Astrocyte (in vitro differentiated cells and primary cell): ENCODE measurements around the gene SFMBT2. TPM values are rescaled to one million over a fixed set of nuclear protein-coding genes. Genes with fewer than 3 reads are reported as not detected.

Source experiments
- DNase-seq: peaks from one replicate; pipeline ENCODE4 v3.0.0-alpha.2; 2010; ENCODE audit warnings: low read depth
- FAIRE-seq: peaks from 2 replicates; lab custom pipeline; 2011; peaks lifted over from hg19 to GRCh38; lab: Jason Lieb, UNC
- H2AFZ ChIP-seq: 2 replicates; pipeline ENCODE4 v1.6.0; 2012; ENCODE audit warnings: low read depth, low read length, inconsistent platforms
- H3K27ac ChIP-seq: 2 replicates; pipeline ENCODE4 v1.5.1; 2011; ENCODE audit warnings: low read depth, low read length, inconsistent platforms
- H3K27me3 ChIP-seq: 2 replicates; pipeline ENCODE4 v1.6.0; 2011; ENCODE audit warnings: low read length, inconsistent platforms; ENCODE audit not compliant: insufficient read depth
- H3K36me3 ChIP-seq: 2 replicates; pipeline ENCODE4 v1.5.1; 2011; ENCODE audit warnings: low read length, inconsistent platforms; ENCODE audit not compliant: insufficient read depth
- H3K4me1 ChIP-seq: 2 replicates; pipeline ENCODE4 v1.5.1; 2011; ENCODE audit warnings: low read length, inconsistent platforms; ENCODE audit not compliant: insufficient read depth
- H3K4me2 ChIP-seq: 2 replicates; pipeline ENCODE4 v1.6.0; 2012; ENCODE audit warnings: low read length, inconsistent platforms
- H3K4me3 ChIP-seq: 2 replicates; pipeline ENCODE4 v1.5.1; 2011; ENCODE audit warnings: low read depth, mild to moderate bottlenecking, low read length, inconsistent platforms; ENCODE audit not compliant: insufficient read depth
- H3K79me2 ChIP-seq: 2 replicates; pipeline ENCODE4 v1.6.0; 2012; ENCODE audit warnings: mild to moderate bottlenecking, low read length, inconsistent platforms; ENCODE audit not compliant: insufficient read depth
- H3K9ac ChIP-seq: 2 replicates; pipeline ENCODE4 v1.6.0; 2012; ENCODE audit warnings: mild to moderate bottlenecking, low read length, inconsistent platforms
- H3K9me3 ChIP-seq: 2 replicates; pipeline ENCODE4 v1.5.1; 2012; ENCODE audit warnings: low read depth, mild to moderate bottlenecking, low read length, inconsistent platforms; ENCODE audit not compliant: insufficient read depth
- H4K20me1 ChIP-seq: 2 replicates; pipeline ENCODE4 v1.6.0; 2012; ENCODE audit warnings: low read length, inconsistent platforms; ENCODE audit not compliant: insufficient read depth
- H3K27ac Mint-ChIP-seq: one replicate; pipeline ENCODE4 v1.8.0; 2021; ENCODE audit warnings: mild to moderate bottlenecking, mixed read lengths; ENCODE audit not compliant: unreplicated experiment
- H3K27me3 Mint-ChIP-seq: one replicate; pipeline ENCODE4 v1.8.0; 2021; ENCODE audit warnings: low read depth, mixed read lengths; ENCODE audit not compliant: unreplicated experiment
- H3K36me3 Mint-ChIP-seq: one replicate; pipeline ENCODE4 v1.8.0; 2021; ENCODE audit warnings: low read depth, mixed read lengths; ENCODE audit not compliant: unreplicated experiment
- H3K4me1 Mint-ChIP-seq: one replicate; pipeline ENCODE4 v1.8.0; 2021; ENCODE audit warnings: low read depth, mixed read lengths; ENCODE audit not compliant: unreplicated experiment
- H3K4me3 Mint-ChIP-seq: one replicate; pipeline ENCODE4 v1.8.0; 2021; ENCODE audit warnings: mild to moderate bottlenecking, moderate library complexity, mixed read lengths; ENCODE audit not compliant: unreplicated experiment
- H3K9me3 Mint-ChIP-seq: one replicate; pipeline ENCODE4 v1.8.0; 2021; ENCODE audit warnings: mild to moderate bottlenecking, mixed read lengths; ENCODE audit not compliant: unreplicated experiment
- EZH2 ChIP-seq: IDR thresholded peaks from 2 replicates; pipeline ENCODE4 v1.6.1; 2012; ENCODE audit warnings: mild to moderate bottlenecking, low read length, inconsistent platforms; ENCODE audit not compliant: insufficient read depth
- total RNA-seq: library from RNA; stranded (reverse); gene quantifications from 2 replicates; pipeline ENCODE4 v1.2.1, GENCODE V29; 2021
- TF ChIP-seq, protein P1 (sequence below): IDR thresholded peaks from 2 replicates; pipeline ENCODE4 v1.5.1; 2011; ENCODE audit warnings: low read depth, mild to moderate bottlenecking, inconsistent platforms, low read length, moderate library complexity; ENCODE audit not compliant: insufficient read depth

SFMBT2 gene
- total RNA-seq, 1 donor from 2014 or later, result 3.9 TPM

DNA sequence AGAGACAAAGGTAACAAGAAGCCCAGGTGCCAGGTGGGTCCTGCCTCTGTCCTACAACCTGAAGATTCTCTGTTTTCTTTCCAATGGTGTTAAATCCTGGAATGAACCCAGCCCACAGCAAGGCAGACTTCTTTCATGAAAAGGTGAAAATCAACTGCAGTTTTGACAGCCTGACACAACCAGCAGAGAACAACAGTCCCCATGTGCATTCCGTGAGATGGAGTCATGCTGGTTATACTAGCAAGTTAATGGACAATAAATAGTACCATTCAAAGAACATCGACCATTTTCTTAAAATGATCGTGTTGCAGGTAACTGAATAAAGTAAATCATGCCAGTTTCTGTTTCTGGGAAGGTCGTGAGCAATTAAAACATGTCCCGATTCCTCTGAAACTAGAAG is 131.5 kb downstream of the SFMBT2 start:
- H3K36me3 Mint-ChIP-seq, result peaks cover 3% of the 10 kb centered on the region

DNA sequence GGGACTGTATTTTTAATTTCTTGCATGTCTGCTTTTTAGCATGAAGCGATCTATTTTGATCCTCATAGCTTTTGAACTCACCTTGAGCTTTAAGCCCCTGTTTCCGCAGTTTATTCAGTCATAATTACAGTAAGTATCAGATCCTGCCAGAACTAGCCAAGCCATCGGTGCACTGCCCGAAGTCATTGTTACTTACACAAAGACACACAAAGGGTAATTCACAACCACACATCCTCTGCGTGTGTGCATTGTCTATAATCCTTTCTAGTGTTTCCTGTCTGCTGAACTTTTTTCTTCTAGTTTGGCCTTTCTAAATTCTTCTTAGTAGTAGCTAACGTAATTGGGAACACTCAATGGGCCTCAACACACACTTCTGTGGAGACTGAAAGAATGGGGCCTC is 133.0 kb downstream of the SFMBT2 start:
- H3K27ac Mint-ChIP-seq, result no peak overlapping the region

More for the DNA sequence above, 131.5 kb downstream of the SFMBT2 start:
- Mint-ChIP-seq H3K9me3 (no peaks in the 10 kb centered on the region), H3K4me3 (no peak overlapping the region), H3K27me3 (no peaks in the 10 kb centered on the region), H3K4me1 (no peaks in the 10 kb centered on the region), H3K27ac (no peak overlapping the region)
- Histone ChIP-seq H3K36me3 (no peaks in the 10 kb centered on the region), H3K79me2 (no peaks in the 10 kb centered on the region), H3K4me3 (no peak overlapping the region), H3K4me1 (no peaks in the 10 kb centered on the region), H3K27me3 (no peaks in the 10 kb centered on the region), H2AFZ (no peak overlapping the region), H3K4me2 (no peak overlapping the region), H3K27ac (no peak overlapping the region), H3K9me3 (no peaks in the 10 kb centered on the region), H3K9ac (no peak overlapping the region), H4K20me1 (no peaks in the 10 kb centered on the region)
- no peak for FAIRE-seq
- no peak for TF ChIP-seq EZH2
- TF ChIP-seq, protein P1, sequence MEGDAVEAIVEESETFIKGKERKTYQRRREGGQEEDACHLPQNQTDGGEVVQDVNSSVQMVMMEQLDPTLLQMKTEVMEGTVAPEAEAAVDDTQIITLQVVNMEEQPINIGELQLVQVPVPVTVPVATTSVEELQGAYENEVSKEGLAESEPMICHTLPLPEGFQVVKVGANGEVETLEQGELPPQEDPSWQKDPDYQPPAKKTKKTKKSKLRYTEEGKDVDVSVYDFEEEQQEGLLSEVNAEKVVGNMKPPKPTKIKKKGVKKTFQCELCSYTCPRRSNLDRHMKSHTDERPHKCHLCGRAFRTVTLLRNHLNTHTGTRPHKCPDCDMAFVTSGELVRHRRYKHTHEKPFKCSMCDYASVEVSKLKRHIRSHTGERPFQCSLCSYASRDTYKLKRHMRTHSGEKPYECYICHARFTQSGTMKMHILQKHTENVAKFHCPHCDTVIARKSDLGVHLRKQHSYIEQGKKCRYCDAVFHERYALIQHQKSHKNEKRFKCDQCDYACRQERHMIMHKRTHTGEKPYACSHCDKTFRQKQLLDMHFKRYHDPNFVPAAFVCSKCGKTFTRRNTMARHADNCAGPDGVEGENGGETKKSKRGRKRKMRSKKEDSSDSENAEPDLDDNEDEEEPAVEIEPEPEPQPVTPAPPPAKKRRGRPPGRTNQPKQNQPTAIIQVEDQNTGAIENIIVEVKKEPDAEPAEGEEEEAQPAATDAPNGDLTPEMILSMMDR, result no peak
- DNase-seq, result no peak

DNA sequence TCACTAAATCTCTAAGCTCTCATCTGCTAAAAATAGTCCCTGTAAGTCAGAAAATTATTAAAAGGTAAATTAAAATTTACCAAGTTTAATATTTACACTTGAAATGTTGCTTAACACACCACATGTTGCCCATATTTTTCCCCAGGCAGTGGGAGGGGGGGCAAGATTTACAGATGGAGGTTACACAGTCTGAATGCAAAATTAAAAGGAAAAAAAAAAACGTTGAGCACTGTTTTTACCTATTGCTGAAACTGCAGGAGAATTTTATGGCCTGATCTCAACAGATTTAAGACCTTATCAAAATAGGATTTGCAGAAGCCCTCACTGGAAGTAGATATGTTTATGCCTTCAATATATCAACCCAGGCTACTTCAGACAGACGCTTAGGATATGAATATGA is 133.4 kb downstream of the SFMBT2 start:
- H3K4me3 ChIP-seq, result no peak overlapping the region
- no peaks in the 10 kb centered on the region for H4K20me1 ChIP-seq
- DNase-seq, result no peak
- no peaks in the 10 kb centered on the region for H3K79me2 ChIP-seq
- no peak overlapping the region for H3K4me2 ChIP-seq
- no peak overlapping the region for H3K27ac ChIP-seq
- Mint-ChIP-seq H3K36me3 (peaks cover 3% of the 10 kb centered on the region), H3K4me3 (no peak overlapping the region), H3K4me1 (no peaks in the 10 kb centered on the region), H3K27me3 (no peaks in the 10 kb centered on the region), H3K27ac (no peak overlapping the region), H3K9me3 (no peaks in the 10 kb centered on the region)
- no peak for TF ChIP-seq EZH2
- TF ChIP-seq, protein P1, result no peak
- H3K9me3 ChIP-seq, result no peaks in the 10 kb centered on the region
- H3K4me1 ChIP-seq, result no peaks in the 10 kb centered on the region
- H3K9ac ChIP-seq, result no peak overlapping the region
- H3K36me3 ChIP-seq, result no peaks in the 10 kb centered on the region
- no peak overlapping the region for H2AFZ ChIP-seq
- no peak for FAIRE-seq
- H3K27me3 ChIP-seq, result no peaks in the 10 kb centered on the region

More for the DNA sequence above, 133.0 kb downstream of the SFMBT2 start:
- Mint-ChIP-seq H3K36me3 (peaks cover 3% of the 10 kb centered on the region), H3K9me3 (no peaks in the 10 kb centered on the region), H3K4me3 (no peak overlapping the region), H3K27me3 (no peaks in the 10 kb centered on the region), H3K4me1 (no peaks in the 10 kb centered on the region)
- no peaks in the 10 kb centered on the region for H3K36me3 ChIP-seq
- no peaks in the 10 kb centered on the region for H4K20me1 ChIP-seq
- no peaks in the 10 kb centered on the region for H3K9me3 ChIP-seq
- no peak overlapping the region for H3K27ac ChIP-seq
- H3K4me3 ChIP-seq, result no peak overlapping the region
- no peaks in the 10 kb centered on the region for H3K4me1 ChIP-seq
- no peak overlapping the region for H2AFZ ChIP-seq
- no peaks in the 10 kb centered on the region for H3K79me2 ChIP-seq
- TF ChIP-seq EZH2, result no peak
- TF ChIP-seq, protein P1, result no peak
- H3K9ac ChIP-seq, result no peak overlapping the region
- FAIRE-seq (no peak), DNase-seq (no peak)
- no peaks in the 10 kb centered on the region for H3K27me3 ChIP-seq
- H3K4me2 ChIP-seq, result no peak overlapping the region
